Thyroid gland (tissue), 4 donors: ENCODE data around the gene IL17C.

Experiments
- POLR2A ChIP-seq, 2 donors: fragments of 450-650 bp; IDR thresholded peaks; one replicate each; pipeline ENCODE4 v1.6.1; 2017; ENCODE audit warnings: antibody characterized with exemption in 2 of 2, mild to moderate bottlenecking in 2 of 2, moderate library complexity in 1 of 2
- TF ChIP-seq, protein P1 (sequence below), 6 experiments: fragments of 200-600 bp in 3 of 6; fragments of 450-650 bp in 3 of 6; sonication (generic) in 3 of 6; IDR thresholded peaks; one replicate each; pipeline ENCODE4 v1.5.1; 2016 to 2019; ENCODE audit warnings: antibody characterized with exemption in 6 of 6, mild to moderate bottlenecking in 2 of 6, inconsistent platforms in 1 of 6, moderate library complexity in 1 of 6

DNA sequence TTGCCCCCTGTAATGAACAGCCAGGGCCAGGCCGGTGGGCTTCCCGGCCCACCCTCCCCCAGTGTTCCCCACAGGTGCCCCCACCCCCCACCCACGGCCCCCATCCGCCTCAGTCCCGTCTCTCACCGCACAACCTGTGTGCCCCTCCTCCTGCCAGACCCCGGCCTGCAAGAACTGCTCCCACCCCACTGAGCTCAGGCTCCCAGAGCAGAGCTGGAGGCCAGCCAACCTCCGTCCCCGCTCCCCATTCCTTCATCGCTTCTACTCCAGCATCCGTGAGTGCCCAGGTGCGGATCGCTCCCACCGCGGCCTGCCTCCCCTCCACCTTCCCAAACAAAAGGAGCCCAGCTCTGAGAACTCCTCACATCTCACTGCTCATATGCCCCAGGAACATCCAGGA, 20.3 kb downstream of the IL17C start:
- TF ChIP-seq, protein P1, sequence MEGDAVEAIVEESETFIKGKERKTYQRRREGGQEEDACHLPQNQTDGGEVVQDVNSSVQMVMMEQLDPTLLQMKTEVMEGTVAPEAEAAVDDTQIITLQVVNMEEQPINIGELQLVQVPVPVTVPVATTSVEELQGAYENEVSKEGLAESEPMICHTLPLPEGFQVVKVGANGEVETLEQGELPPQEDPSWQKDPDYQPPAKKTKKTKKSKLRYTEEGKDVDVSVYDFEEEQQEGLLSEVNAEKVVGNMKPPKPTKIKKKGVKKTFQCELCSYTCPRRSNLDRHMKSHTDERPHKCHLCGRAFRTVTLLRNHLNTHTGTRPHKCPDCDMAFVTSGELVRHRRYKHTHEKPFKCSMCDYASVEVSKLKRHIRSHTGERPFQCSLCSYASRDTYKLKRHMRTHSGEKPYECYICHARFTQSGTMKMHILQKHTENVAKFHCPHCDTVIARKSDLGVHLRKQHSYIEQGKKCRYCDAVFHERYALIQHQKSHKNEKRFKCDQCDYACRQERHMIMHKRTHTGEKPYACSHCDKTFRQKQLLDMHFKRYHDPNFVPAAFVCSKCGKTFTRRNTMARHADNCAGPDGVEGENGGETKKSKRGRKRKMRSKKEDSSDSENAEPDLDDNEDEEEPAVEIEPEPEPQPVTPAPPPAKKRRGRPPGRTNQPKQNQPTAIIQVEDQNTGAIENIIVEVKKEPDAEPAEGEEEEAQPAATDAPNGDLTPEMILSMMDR (IDR thresholded peaks at IDR 0.05), result no peak
- no peak for TF ChIP-seq POLR2A (IDR thresholded peaks at IDR 0.05)
